Measurements from ENCODE around the gene RPS6KA1. TPM values are rescaled to one million over a fixed set of nuclear protein-coding genes. Genes with fewer than 3 reads are reported as not detected.

Gene RPS6KA1
- total RNA-seq, 1 donor from 2014 or later: 3.3 TPM

Small RNA genes lying within 50 kb of the gene (microRNA-seq; reads per million reads assigned to microRNA genes)
- not detected for gene MIR1976

Other genes starting within 250 kb of the RPS6KA1 start
- gene SH3BGRL3, start 249.7 kb upstream of the RPS6KA1 start, total RNA-seq: 55.0 TPM
- gene UBXN11, start 223.1 kb upstream of the RPS6KA1 start, total RNA-seq: 8.3 TPM
- gene CD52, start 211.8 kb upstream of the RPS6KA1 start, total RNA-seq: 4.6 TPM
- gene CRYBG2, start 175.6 kb upstream of the RPS6KA1 start, total RNA-seq: not detected
- gene ZNF683, start 157.0 kb upstream of the RPS6KA1 start, total RNA-seq: not detected
- gene LIN28A, start 118.9 kb upstream of the RPS6KA1 start, total RNA-seq: not detected
- 34.9 TPM for gene DHDDS, start 97.4 kb upstream of the RPS6KA1 start, total RNA-seq
- 162 TPM for gene HMGN2, start 57.3 kb upstream of the RPS6KA1 start, total RNA-seq
- gene ARID1A, start 166.3 kb downstream of the RPS6KA1 start, total RNA-seq: 52.1 TPM

Measured in cardiac septum (tissue), 1 donor.